Endothelial cell (in vitro differentiated cells): Measurements from ENCODE around the gene SRSF7. TPM values are rescaled to one million over a fixed set of nuclear protein-coding genes. Genes with fewer than 3 reads are reported as not detected.

Experiments
- DNase-seq: peaks from one replicate; pipeline ENCODE4 v3.0.0; 2021; ENCODE audit warnings: low spot score
- H3K27ac Mint-ChIP-seq: one replicate; pipeline ENCODE4 v1.8.0; 2021; ENCODE audit warnings: mixed read lengths, inconsistent platforms; ENCODE audit not compliant: unreplicated experiment
- H3K27me3 Mint-ChIP-seq: one replicate; pipeline ENCODE4 v1.8.0; 2021; ENCODE audit warnings: mild to moderate bottlenecking, moderate library complexity, mixed read lengths, inconsistent platforms; ENCODE audit not compliant: unreplicated experiment
- H3K36me3 Mint-ChIP-seq: one replicate; pipeline ENCODE4 v1.8.0; 2021; ENCODE audit warnings: mild to moderate bottlenecking, low read depth, mixed read lengths, inconsistent platforms; ENCODE audit not compliant: unreplicated experiment
- H3K4me1 Mint-ChIP-seq: one replicate; pipeline ENCODE4 v1.8.0; 2021; ENCODE audit warnings: mild to moderate bottlenecking, mixed read lengths, inconsistent platforms; ENCODE audit not compliant: unreplicated experiment
- H3K4me3 Mint-ChIP-seq: one replicate; pipeline ENCODE4 v1.8.0; 2021; ENCODE audit warnings: mild to moderate bottlenecking, mixed read lengths, inconsistent platforms; ENCODE audit not compliant: unreplicated experiment
- H3K9me3 Mint-ChIP-seq: one replicate; pipeline ENCODE4 v1.8.0; 2021; ENCODE audit warnings: mixed read lengths, inconsistent platforms; ENCODE audit not compliant: unreplicated experiment
- CTCF ChIP-seq: fragments of 200-600 bp; sonication (generic); IDR thresholded peaks from one replicate; pipeline ENCODE4 v1.5.0; 2021; ENCODE audit warnings: antibody characterized with exemption; ENCODE audit not compliant: unreplicated experiment
- total RNA-seq: library from RNA; stranded (reverse); fragmentation: NEBNext Ultra II Directional; extraction: Animal tissue kit (Norgen Biotek cat#: 25700); gene quantifications from one replicate; pipeline ENCODE4 v1.2.1, GENCODE V29; 2021; ENCODE audit not compliant: unreplicated experiment

The SRSF7 gene
- total RNA-seq, 1 donor from 2014 or later, result 137 TPM

GRCh38 chr2:38754506-38754905, 3.3 kb upstream of the SRSF7 start:
- peaks cover 13% of the 10 kb centered on the region for H3K27me3 Mint-ChIP-seq
- peaks cover 19% of the 10 kb centered on the region for H3K4me1 Mint-ChIP-seq

GRCh38 chr2:38754049-38754448, 2.9 kb upstream of the SRSF7 start:
- no peak for TF ChIP-seq CTCF
- DNase-seq, result no peak
- Mint-ChIP-seq H3K36me3 (peaks cover 16% of the 10 kb centered on the region), H3K27ac (no peak overlapping the region), H3K27me3 (peaks cover 13% of the 10 kb centered on the region), H3K4me3 (no peak overlapping the region), H3K9me3 (no peaks in the 10 kb centered on the region), H3K4me1 (peaks cover 22% of the 10 kb centered on the region)

More at GRCh38 chr2:38754506-38754905, 3.3 kb upstream of the SRSF7 start:
- Mint-ChIP-seq H3K27ac (no peak overlapping the region), H3K4me3 (no peak overlapping the region), H3K36me3 (peaks cover 15% of the 10 kb centered on the region), H3K9me3 (no peaks in the 10 kb centered on the region)
- no peak for DNase-seq
- no peak for TF ChIP-seq CTCF

GRCh38 chr2:38751596-38752410, 642 bp upstream of the SRSF7 start:
- DNase-seq, result no peak
- Mint-ChIP-seq H3K27ac (peak overlapping the region; percentile 98), H3K27me3 (peaks cover 15% of the 10 kb centered on the region), H3K4me1 (peaks cover 30% of the 10 kb centered on the region), H3K36me3 (peaks cover 33% of the 10 kb centered on the region), H3K9me3 (no peaks in the 10 kb centered on the region), H3K4me3 (peak overlapping the region; percentile 98)
- no peak for TF ChIP-seq CTCF

- no peak for TF ChIP-seq CTCF
- peaks cover 15% of the 10 kb centered on the region for H3K27me3 Mint-ChIP-seq
- H3K4me3 Mint-ChIP-seq, result peak overlapping the region; percentile 98
- H3K4me1 Mint-ChIP-seq, result peaks cover 30% of the 10 kb centered on the region
- peaks cover 40% of the 10 kb centered on the region for H3K36me3 Mint-ChIP-seq
- peak overlapping the region; percentile 98 for H3K27ac Mint-ChIP-seq
- DNase-seq, result peak; percentile 30
- no peaks in the 10 kb centered on the region for H3K9me3 Mint-ChIP-seq
Observed at GRCh38 chr2:38750011-38750890, 910 bp downstream of the SRSF7 start.
